Stimulated activated CD4-positive, alpha-beta T cell treated with anti-CD3 and anti-CD28 coated beads, Interleukin-12 subunit alpha, Interleukin-12 subunit beta, amount 100 ng/mL, for 4 hours (primary cell): Measurements from ENCODE around the gene FARP2.
"Not testable (repeated sequence)": the region's sequence is repeated elsewhere in the genome, so short reads cannot be mapped to it uniquely, and the experiment has no call there.

Source experiments
- DNase-seq: peaks from one replicate; pipeline ENCODE4 v3.0.0-alpha.2; 2020

The FARP2 gene

GRCh38 chr2:241491549-241492173 lies 135.6 kb downstream of the FARP2 start:
- DNase-seq: no peak

- no peak for DNase-seq
Measured at GRCh38 chr2:241492174-241492565, 136.1 kb downstream of the FARP2 start.

- DNase-seq: no peak
Measured at GRCh38 chr2:241493092-241493491, 137.0 kb downstream of the FARP2 start.

GRCh38 chr2:241494311-241494908 lies 138.3 kb downstream of the FARP2 start:
- DNase-seq: no peak

GRCh38 chr2:241495172-241496002 lies 139.3 kb downstream of the FARP2 start:
- no peak for DNase-seq

GRCh38 chr2:241496003-241496707 lies 140.1 kb downstream of the FARP2 start:
- DNase-seq: no peak

- no peak for DNase-seq
Measured at GRCh38 chr2:241496904-241497877, 141.1 kb downstream of the FARP2 start.

GRCh38 chr2:241498115-241499070 lies 142.3 kb downstream of the FARP2 start:
- DNase-seq: no peak

- no peak for DNase-seq
Measured at GRCh38 chr2:241499146-241499965, 143.3 kb downstream of the FARP2 start.

GRCh38 chr2:241500016-241500415 lies 143.9 kb downstream of the FARP2 start:
- no peak for DNase-seq

GRCh38 chr2:241500431-241500975 lies 144.4 kb downstream of the FARP2 start:
- no peak for DNase-seq

GRCh38 chr2:241501099-241501541 lies 145.0 kb downstream of the FARP2 start:
- no peak for DNase-seq

GRCh38 chr2:241501551-241501950 lies 145.5 kb downstream of the FARP2 start:
- no peak for DNase-seq

GRCh38 chr2:241502281-241502680 lies 146.2 kb downstream of the FARP2 start:
- no peak for DNase-seq

GRCh38 chr2:241503776-241504392 lies 147.8 kb downstream of the FARP2 start:
- DNase-seq: no peak

GRCh38 chr2:241505086-241505780 lies 149.1 kb downstream of the FARP2 start:
- DNase-seq: no peak

- no peak for DNase-seq
Measured at GRCh38 chr2:241505781-241506201, 149.7 kb downstream of the FARP2 start.

- not testable (repeated sequence) for DNase-seq
Measured at GRCh38 chr2:241506317-241506716, 150.2 kb downstream of the FARP2 start.
